Liver (tissue), 9 donors: ENCODE data around the gene SPART. TPM values are rescaled to one million over a fixed set of nuclear protein-coding genes. Genes with fewer than 3 reads are reported as not detected.

Source experiments
- DNase-seq: peaks from one replicate; pipeline ENCODE4 v3.0.0-alpha.2; 2017; ENCODE audit warnings: low spot score
- H3K27ac ChIP-seq, 2 donors: one replicate each; pipeline ENCODE4 v1.7.0; 2013; ENCODE audit warnings: inconsistent platforms in 2 of 2, low read length in 2 of 2, control low read depth in 1 of 2, low read depth in 1 of 2, mild to moderate bottlenecking in 1 of 2
- H3K27me3 ChIP-seq, 4 donors: one replicate each; pipeline versions ENCODE4 v1.6.1 to v1.7.0; 2013; ENCODE audit warnings: low read length in 3 of 4, inconsistent platforms in 1 of 4, mild to moderate bottlenecking in 1 of 4, moderate library complexity in 1 of 4; ENCODE audit not compliant: control insufficient read depth in 4 of 4, insufficient read depth in 4 of 4
- H3K36me3 ChIP-seq, 4 donors: one replicate each; pipeline versions ENCODE4 v1.6.1 to v1.7.0; 2013; ENCODE audit warnings: low read length in 3 of 4, mild to moderate bottlenecking in 3 of 4, low read depth in 1 of 4, moderate library complexity in 1 of 4; ENCODE audit not compliant: control insufficient read depth in 4 of 4, insufficient read depth in 3 of 4
- H3K4me1 ChIP-seq, 4 donors: one replicate each; pipeline versions ENCODE4 v1.6.1 to v1.7.0; 2013; ENCODE audit warnings: low read length in 3 of 4, mild to moderate bottlenecking in 3 of 4, moderate library complexity in 1 of 4; ENCODE audit not compliant: control insufficient read depth in 4 of 4, insufficient read depth in 4 of 4
- H3K4me3 ChIP-seq, 3 donors: one replicate each; pipeline versions ENCODE4 v1.6.1 to v1.7.0; 2013; ENCODE audit warnings: low read length in 3 of 3, control low read depth in 1 of 3, low read depth in 1 of 3, mild to moderate bottlenecking in 1 of 3
- H3K9ac ChIP-seq, 2 donors: one replicate each; pipeline ENCODE4 v1.7.0; 2013; ENCODE audit warnings: low read length in 2 of 2, mild to moderate bottlenecking in 2 of 2, moderate library complexity in 2 of 2, control low read depth in 1 of 2, low read depth in 1 of 2
- H3K9me3 ChIP-seq, 4 donors: one replicate each; pipeline versions ENCODE4 v1.6.1 to v1.7.0; 2013; ENCODE audit warnings: low read length in 3 of 4; ENCODE audit not compliant: control insufficient read depth in 4 of 4
- EGR1 ChIP-seq, 2 donors: IDR thresholded peaks; 2 replicates each; pipeline ENCODE4 v1.6.1; 2016 to 2018; ENCODE audit warnings: antibody characterized with exemption in 2 of 2, low read depth in 2 of 2
- FOXA1 ChIP-seq: IDR thresholded peaks from 2 replicates; pipeline ENCODE4 v1.6.1; 2016; ENCODE audit warnings: antibody characterized with exemption
- GABPA ChIP-seq, 2 donors: IDR thresholded peaks in 1 of 2; conservative IDR thresholded peaks in 1 of 2; 2 replicates each; pipeline ENCODE4 v1.6.1; 2016; ENCODE audit warnings: antibody characterized with exemption in 2 of 2, mild to moderate bottlenecking in 1 of 2, moderate library complexity in 1 of 2
- HNF4A ChIP-seq, 2 donors: conservative IDR thresholded peaks; 2 replicates each; pipeline ENCODE4 v1.6.1; 2016; ENCODE audit warnings: antibody characterized with exemption in 2 of 2, mild to moderate bottlenecking in 2 of 2
- HNF4G ChIP-seq: IDR thresholded peaks from 2 replicates; pipeline ENCODE4 v1.6.1; 2016; ENCODE audit warnings: antibody characterized with exemption
- JUND ChIP-seq, 2 donors: IDR thresholded peaks; 2 replicates each; pipeline ENCODE4 v1.6.1; 2016; ENCODE audit warnings: antibody characterized with exemption in 2 of 2
- NR2F2 ChIP-seq: IDR thresholded peaks from 2 replicates; pipeline ENCODE4 v1.6.1; 2016; ENCODE audit warnings: antibody characterized with exemption
- RAD21 ChIP-seq, 2 donors: IDR thresholded peaks; 2 replicates each; pipeline ENCODE4 v1.6.1; 2016; ENCODE audit warnings: antibody characterized with exemption in 2 of 2, mild to moderate bottlenecking in 2 of 2
- RXRA ChIP-seq, 2 donors: IDR thresholded peaks; 2 replicates each; pipeline ENCODE4 v1.6.1; 2017 to 2018; ENCODE audit warnings: antibody characterized with exemption in 2 of 2, mild to moderate bottlenecking in 1 of 2
- SP1 ChIP-seq: IDR thresholded peaks from 2 replicates; pipeline ENCODE4 v1.6.1; 2018; ENCODE audit warnings: antibody characterized with exemption, mild to moderate bottlenecking
- TAF1 ChIP-seq: conservative IDR thresholded peaks from 2 replicates; pipeline ENCODE4 v1.6.1; 2016; ENCODE audit warnings: antibody characterized with exemption, mild to moderate bottlenecking
- YY1 ChIP-seq: IDR thresholded peaks from 2 replicates; pipeline ENCODE4 v1.6.1; 2016; ENCODE audit warnings: antibody characterized with exemption, mild to moderate bottlenecking
- WGBS: extraction: QIAGEN DNeasy Blood & Tissue Kit; methylation state at CpG from one replicate; pipeline ENCODE4 v1.1.7; 2013; 5-methylcytosine and 5-hydroxymethylcytosine counted together
- polyA plus RNA-seq, 2 donors: library from polyadenylated mRNA; stranded (reverse) in 1 of 2; unstranded in 1 of 2; fragments of 200-250 nt in 1 of 2; fragments of >200 nt in 1 of 2; fragmentation: Nextera tagmentation in 1 of 2; extraction: Ambion mirVana in 1 of 2; gene quantifications; one replicate each; pipeline versions ENCODE4 v1.2.1 to v1.2.3, GENCODE V29; 2013 to 2015
- total RNA-seq, 2 donors: library from RNA; depleted of rRNA; stranded (reverse); fragments of >200 nt; gene quantifications; one replicate each; pipeline ENCODE4 v1.2.3, GENCODE V29; 2014
- TF ChIP-seq, protein P1 (sequence below): IDR thresholded peaks from 2 replicates; pipeline ENCODE4 v1.6.1; 2016; ENCODE audit warnings: antibody characterized with exemption
- TF ChIP-seq, protein P2 (sequence below): IDR thresholded peaks from 2 replicates; pipeline ENCODE4 v1.6.1; 2016; ENCODE audit warnings: antibody characterized with exemption
- TF ChIP-seq, protein P3 (sequence below): fragments of 150-350 bp; IDR thresholded peaks from 2 replicates; pipeline ENCODE4 v1.5.1; 2017; ENCODE audit warnings: improper control_type of control experiment, low read depth, low read length; ENCODE audit not compliant: missing input control
- TF ChIP-seq, protein P4 (sequence below): IDR thresholded peaks from 2 replicates; pipeline ENCODE4 v1.6.1; 2016; ENCODE audit warnings: antibody characterized with exemption
- TF ChIP-seq, protein P5 (sequence below): IDR thresholded peaks from 2 replicates; pipeline ENCODE4 v1.6.1; 2016; ENCODE audit warnings: antibody characterized with exemption, mild to moderate bottlenecking
- donor health status: healthy.
- donor health status: healthy.
- donor health status: healthy.
- donor health status: healthy.
- donor health status: healthy.

Gene SPART
- total and polyA plus RNA-seq, 4 donors, result 6.9 to 15.3 (median 11.0) TPM

DNA sequence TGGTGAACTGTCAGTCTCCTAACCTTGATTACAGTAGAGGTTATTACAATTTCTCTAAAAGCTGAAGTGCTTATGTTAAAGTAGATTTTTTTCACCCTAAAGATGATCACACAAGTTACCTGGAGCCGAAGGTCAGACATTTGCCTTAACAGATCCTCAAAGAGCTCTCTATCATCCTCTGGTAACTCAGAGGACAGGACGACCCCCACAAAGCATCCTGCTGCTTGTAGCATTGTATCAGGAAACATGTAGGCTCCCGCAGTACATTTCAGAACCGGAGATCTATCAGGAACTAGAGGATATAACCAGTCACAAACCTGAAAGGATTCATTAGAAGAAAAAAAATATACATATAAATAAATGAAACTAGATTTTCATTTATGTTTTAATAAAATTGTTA lies 14.9 kb downstream of the SPART start:
- no peaks in the 10 kb centered on the region for H3K27me3 ChIP-seq
- no peak overlapping the region for H3K27ac ChIP-seq
- no peak for DNase-seq
- H3K36me3 ChIP-seq, result peaks cover 4 to 15% (median 9%) of the 10 kb centered on the region in 4 donors
- H3K9me3 ChIP-seq, result no peaks in the 10 kb centered on the region
- no peak overlapping the region for H3K9ac ChIP-seq
- no peak overlapping the region for H3K4me3 ChIP-seq
- H3K4me1 ChIP-seq, result no peaks in the 10 kb centered on the region
- WGBS, result 85% methylated on average over 4 of the region's 4 CpGs
- TF ChIP-seq YY1 (no peak), RXRA (IDR thresholded peaks at IDR 0.05) (no peak), HNF4A (conservative IDR thresholded peaks at IDR 0.05) (no peak), SP1 (no peak), FOXA1 (no peak), EGR1 (IDR thresholded peaks at IDR 0.05; ENCODE audit: low read depth in 2 of 2) (no peak), TAF1 (no peak)
- TF ChIP-seq, protein P1, sequence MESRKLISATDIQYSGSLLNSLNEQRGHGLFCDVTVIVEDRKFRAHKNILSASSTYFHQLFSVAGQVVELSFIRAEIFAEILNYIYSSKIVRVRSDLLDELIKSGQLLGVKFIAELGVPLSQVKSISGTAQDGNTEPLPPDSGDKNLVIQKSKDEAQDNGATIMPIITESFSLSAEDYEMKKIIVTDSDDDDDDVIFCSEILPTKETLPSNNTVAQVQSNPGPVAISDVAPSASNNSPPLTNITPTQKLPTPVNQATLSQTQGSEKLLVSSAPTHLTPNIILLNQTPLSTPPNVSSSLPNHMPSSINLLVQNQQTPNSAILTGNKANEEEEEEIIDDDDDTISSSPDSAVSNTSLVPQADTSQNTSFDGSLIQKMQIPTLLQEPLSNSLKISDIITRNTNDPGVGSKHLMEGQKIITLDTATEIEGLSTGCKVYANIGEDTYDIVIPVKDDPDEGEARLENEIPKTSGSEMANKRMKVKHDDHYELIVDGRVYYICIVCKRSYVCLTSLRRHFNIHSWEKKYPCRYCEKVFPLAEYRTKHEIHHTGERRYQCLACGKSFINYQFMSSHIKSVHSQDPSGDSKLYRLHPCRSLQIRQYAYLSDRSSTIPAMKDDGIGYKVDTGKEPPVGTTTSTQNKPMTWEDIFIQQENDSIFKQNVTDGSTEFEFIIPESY, result no peak
- TF ChIP-seq, protein P2, sequence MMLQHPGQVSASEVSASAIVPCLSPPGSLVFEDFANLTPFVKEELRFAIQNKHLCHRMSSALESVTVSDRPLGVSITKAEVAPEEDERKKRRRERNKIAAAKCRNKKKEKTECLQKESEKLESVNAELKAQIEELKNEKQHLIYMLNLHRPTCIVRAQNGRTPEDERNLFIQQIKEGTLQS, result no peak

DNA sequence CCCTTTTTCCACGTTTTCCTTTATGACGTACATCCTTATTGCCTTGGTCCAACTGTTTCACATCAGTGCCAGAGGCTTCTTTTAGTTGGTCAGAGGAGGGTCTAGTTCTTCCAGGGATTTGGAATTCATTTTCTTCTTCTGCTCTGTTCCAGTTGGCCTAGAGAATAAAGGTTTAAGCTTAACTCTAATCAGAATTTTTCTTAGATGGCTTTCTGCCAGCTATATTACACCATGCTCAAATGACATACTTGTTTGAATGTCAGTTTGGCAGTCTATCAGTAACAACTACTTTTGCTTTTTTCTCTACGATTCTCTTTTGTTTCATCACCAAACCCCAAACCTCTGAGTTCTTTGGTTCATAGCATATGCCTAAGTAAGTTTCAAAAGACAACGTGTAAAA lies 16.8 kb downstream of the SPART start:
- Histone ChIP-seq H3K4me1 (no peaks in the 10 kb centered on the region), H3K27me3 (no peaks in the 10 kb centered on the region), H3K27ac (no peak overlapping the region), H3K4me3 (no peak overlapping the region), H3K36me3 (peaks cover 1 to 16% (median 12%) of the 10 kb centered on the region in 4 donors), H3K9ac (no peak overlapping the region), H3K9me3 (no peaks in the 10 kb centered on the region)
- DNase-seq, result no peak
- no peak for TF ChIP-seq TAF1
- TF ChIP-seq YY1, result no peak
- TF ChIP-seq RAD21 (IDR thresholded peaks at IDR 0.05), result no peak
- no peak for TF ChIP-seq GABPA (IDR thresholded peaks at IDR 0.05 in 1 of 2, conservative IDR thresholded peaks at IDR 0.05 in 1 of 2)
- no peak for TF ChIP-seq FOXA1
- no peak for TF ChIP-seq NR2F2
- no peak for TF ChIP-seq HNF4A (conservative IDR thresholded peaks at IDR 0.05)
- TF ChIP-seq HNF4G, result no peak
- WGBS, result 74% methylated on average over 4 of the region's 4 CpGs

DNA sequence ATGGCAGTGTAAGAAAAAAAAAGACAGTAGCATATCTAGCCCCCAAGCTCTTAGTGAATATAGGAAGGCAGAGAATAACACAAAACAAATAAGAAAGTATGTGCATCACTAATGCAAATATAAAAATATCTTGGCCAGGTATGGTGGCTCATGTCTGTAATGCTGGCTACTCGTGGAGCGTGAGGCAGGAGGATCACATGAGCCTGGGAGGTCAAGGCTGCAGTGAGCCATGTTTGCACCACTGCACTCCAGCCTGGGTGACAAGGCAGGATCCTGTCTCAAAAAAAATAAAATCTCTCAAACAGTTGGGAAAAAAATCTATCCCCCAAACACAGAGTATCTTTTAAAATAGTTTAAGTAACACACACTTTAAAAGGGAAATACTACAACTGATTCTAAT lies 17.4 kb downstream of the SPART start:
- no peaks in the 10 kb centered on the region for H3K4me1 ChIP-seq
- H3K36me3 ChIP-seq, result peaks cover 1 to 18% (median 14%) of the 10 kb centered on the region in 4 donors
- no peak overlapping the region for H3K9ac ChIP-seq
- H3K27me3 ChIP-seq, result no peaks in the 10 kb centered on the region
- DNase-seq, result no peak
- no peak overlapping the region for H3K27ac ChIP-seq
- 86% methylated on average over 2 of the region's 2 CpGs for whole genome bisulfite sequencing
- H3K9me3 ChIP-seq, result no peaks in the 10 kb centered on the region
- H3K4me3 ChIP-seq, result no peak overlapping the region
- TF ChIP-seq YY1, result no peak
- TF ChIP-seq, protein P3, sequence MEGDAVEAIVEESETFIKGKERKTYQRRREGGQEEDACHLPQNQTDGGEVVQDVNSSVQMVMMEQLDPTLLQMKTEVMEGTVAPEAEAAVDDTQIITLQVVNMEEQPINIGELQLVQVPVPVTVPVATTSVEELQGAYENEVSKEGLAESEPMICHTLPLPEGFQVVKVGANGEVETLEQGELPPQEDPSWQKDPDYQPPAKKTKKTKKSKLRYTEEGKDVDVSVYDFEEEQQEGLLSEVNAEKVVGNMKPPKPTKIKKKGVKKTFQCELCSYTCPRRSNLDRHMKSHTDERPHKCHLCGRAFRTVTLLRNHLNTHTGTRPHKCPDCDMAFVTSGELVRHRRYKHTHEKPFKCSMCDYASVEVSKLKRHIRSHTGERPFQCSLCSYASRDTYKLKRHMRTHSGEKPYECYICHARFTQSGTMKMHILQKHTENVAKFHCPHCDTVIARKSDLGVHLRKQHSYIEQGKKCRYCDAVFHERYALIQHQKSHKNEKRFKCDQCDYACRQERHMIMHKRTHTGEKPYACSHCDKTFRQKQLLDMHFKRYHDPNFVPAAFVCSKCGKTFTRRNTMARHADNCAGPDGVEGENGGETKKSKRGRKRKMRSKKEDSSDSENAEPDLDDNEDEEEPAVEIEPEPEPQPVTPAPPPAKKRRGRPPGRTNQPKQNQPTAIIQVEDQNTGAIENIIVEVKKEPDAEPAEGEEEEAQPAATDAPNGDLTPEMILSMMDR, result no peak
- TF ChIP-seq, protein P2, result no peak
- TF ChIP-seq, protein P1, result no peak
- no peak for TF ChIP-seq TAF1
- TF ChIP-seq JUND (IDR thresholded peaks at IDR 0.05), result no peak
- no peak for TF ChIP-seq HNF4G
- TF ChIP-seq, protein P4, sequence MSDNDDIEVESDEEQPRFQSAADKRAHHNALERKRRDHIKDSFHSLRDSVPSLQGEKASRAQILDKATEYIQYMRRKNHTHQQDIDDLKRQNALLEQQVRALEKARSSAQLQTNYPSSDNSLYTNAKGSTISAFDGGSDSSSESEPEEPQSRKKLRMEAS, result no peak
- no peak for TF ChIP-seq EGR1 (IDR thresholded peaks at IDR 0.05; ENCODE audit: low read depth in 2 of 2)
- no peak for TF ChIP-seq RXRA (IDR thresholded peaks at IDR 0.05)
- no peak for TF ChIP-seq GABPA (IDR thresholded peaks at IDR 0.05 in 1 of 2, conservative IDR thresholded peaks at IDR 0.05 in 1 of 2)
- no peak for TF ChIP-seq HNF4A (conservative IDR thresholded peaks at IDR 0.05)
- TF ChIP-seq RAD21 (IDR thresholded peaks at IDR 0.05), result no peak
- no peak for TF ChIP-seq SP1
- TF ChIP-seq, protein P5, sequence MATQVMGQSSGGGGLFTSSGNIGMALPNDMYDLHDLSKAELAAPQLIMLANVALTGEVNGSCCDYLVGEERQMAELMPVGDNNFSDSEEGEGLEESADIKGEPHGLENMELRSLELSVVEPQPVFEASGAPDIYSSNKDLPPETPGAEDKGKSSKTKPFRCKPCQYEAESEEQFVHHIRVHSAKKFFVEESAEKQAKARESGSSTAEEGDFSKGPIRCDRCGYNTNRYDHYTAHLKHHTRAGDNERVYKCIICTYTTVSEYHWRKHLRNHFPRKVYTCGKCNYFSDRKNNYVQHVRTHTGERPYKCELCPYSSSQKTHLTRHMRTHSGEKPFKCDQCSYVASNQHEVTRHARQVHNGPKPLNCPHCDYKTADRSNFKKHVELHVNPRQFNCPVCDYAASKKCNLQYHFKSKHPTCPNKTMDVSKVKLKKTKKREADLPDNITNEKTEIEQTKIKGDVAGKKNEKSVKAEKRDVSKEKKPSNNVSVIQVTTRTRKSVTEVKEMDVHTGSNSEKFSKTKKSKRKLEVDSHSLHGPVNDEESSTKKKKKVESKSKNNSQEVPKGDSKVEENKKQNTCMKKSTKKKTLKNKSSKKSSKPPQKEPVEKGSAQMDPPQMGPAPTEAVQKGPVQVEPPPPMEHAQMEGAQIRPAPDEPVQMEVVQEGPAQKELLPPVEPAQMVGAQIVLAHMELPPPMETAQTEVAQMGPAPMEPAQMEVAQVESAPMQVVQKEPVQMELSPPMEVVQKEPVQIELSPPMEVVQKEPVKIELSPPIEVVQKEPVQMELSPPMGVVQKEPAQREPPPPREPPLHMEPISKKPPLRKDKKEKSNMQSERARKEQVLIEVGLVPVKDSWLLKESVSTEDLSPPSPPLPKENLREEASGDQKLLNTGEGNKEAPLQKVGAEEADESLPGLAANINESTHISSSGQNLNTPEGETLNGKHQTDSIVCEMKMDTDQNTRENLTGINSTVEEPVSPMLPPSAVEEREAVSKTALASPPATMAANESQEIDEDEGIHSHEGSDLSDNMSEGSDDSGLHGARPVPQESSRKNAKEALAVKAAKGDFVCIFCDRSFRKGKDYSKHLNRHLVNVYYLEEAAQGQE, result no peak
